Common myeloid progenitor, CD34-positive (primary cell): ENCODE measurements around the gene TTLL10.

Experiments used
- CTCF ChIA-PET: fragments of 350-600 bp; sonication (Branson Sonifier 250); formaldehyde crosslinking; loops from one replicate; lab custom pipeline; 2021; ENCODE audit warnings: antibody characterized with exemption; lab: Charles Lee
- POLR2A ChIA-PET: fragments of 350-600 bp; sonication (Branson Sonifier 250); formaldehyde crosslinking; loops from one replicate; lab custom pipeline; 2021; ENCODE audit warnings: antibody characterized with exemption; lab: Charles Lee
- DNase-seq, 3 donors: peaks; one replicate each; pipeline versions ENCODE4 v3.0.0 to v3.0.0-alpha.2; 2013
- H3K27ac ChIP-seq, 2 experiments: 1 replicate in 1 of 2; 2 replicates in 1 of 2; pipeline ENCODE4 v1.7.0; 2013; ENCODE audit warnings: inconsistent platforms in 2 of 2, low read length in 2 of 2, mild to moderate bottlenecking in 2 of 2, low read depth in 1 of 2, moderate library complexity in 1 of 2; ENCODE audit not compliant: severe bottlenecking in 2 of 2, insufficient read depth in 1 of 2, poor library complexity in 1 of 2
- H3K27me3 ChIP-seq, 5 experiments: replicated peaks in 2 of 5; 1 replicate in 3 of 5; 2 replicates in 2 of 5; pipeline versions ENCODE4 v1.6.1 to v1.7.0; 2013; ENCODE audit warnings: low read length in 4 of 5, mild to moderate bottlenecking in 2 of 5, moderate library complexity in 2 of 5, inconsistent platforms in 1 of 5; ENCODE audit not compliant: insufficient read depth in 5 of 5, control insufficient read depth in 4 of 5
- H3K36me3 ChIP-seq, 4 experiments: 1 replicate in 2 of 4; 2 replicates in 2 of 4; pipeline versions ENCODE4 v1.6.1 to v1.7.0; 2013; ENCODE audit warnings: low read length in 3 of 4, control low read depth in 1 of 4, mild to moderate bottlenecking in 1 of 4; ENCODE audit not compliant: control insufficient read depth in 4 of 4, insufficient read depth in 4 of 4
- H3K4me1 ChIP-seq, 4 experiments: 1 replicate in 3 of 4; 2 replicates in 1 of 4; pipeline versions ENCODE4 v1.6.1 to v1.7.1; 2013; ENCODE audit warnings: low read length in 3 of 4, mild to moderate bottlenecking in 3 of 4, control low read depth in 1 of 4, inconsistent platforms in 1 of 4, moderate library complexity in 1 of 4; ENCODE audit not compliant: control insufficient read depth in 4 of 4, insufficient read depth in 4 of 4; ENCODE audit errors: control extremely low read depth in 1 of 4
- H3K4me3 ChIP-seq, 7 experiments: 1 replicate in 4 of 7; 2 replicates in 3 of 7; pipeline versions ENCODE4 v1.5.1 to v1.7.0; 2013; ENCODE audit warnings: mild to moderate bottlenecking in 7 of 7, low read length in 6 of 7, moderate library complexity in 6 of 7, inconsistent platforms in 2 of 7, low read depth in 2 of 7, control low read depth in 1 of 7; ENCODE audit not compliant: insufficient read depth in 4 of 7, control insufficient read depth in 1 of 7; ENCODE audit errors: extremely low read depth in 1 of 7
- H3K9me3 ChIP-seq, 5 experiments: 1 replicate in 4 of 5; 2 replicates in 1 of 5; pipeline versions ENCODE4 v1.6.1 to v1.7.1; 2013; ENCODE audit warnings: low read length in 4 of 5, mild to moderate bottlenecking in 2 of 5, inconsistent platforms in 1 of 5, low read depth in 1 of 5, moderate library complexity in 1 of 5; ENCODE audit not compliant: control insufficient read depth in 4 of 5, insufficient read depth in 2 of 5; ENCODE audit errors: control extremely low read depth in 1 of 5
- WGBS: methylation state at CpG from one replicate; pipeline ENCODE4 v1.1.5; 2013; ENCODE audit not compliant: insufficient coverage; 5-methylcytosine and 5-hydroxymethylcytosine counted together

TTLL10 gene

DNA sequence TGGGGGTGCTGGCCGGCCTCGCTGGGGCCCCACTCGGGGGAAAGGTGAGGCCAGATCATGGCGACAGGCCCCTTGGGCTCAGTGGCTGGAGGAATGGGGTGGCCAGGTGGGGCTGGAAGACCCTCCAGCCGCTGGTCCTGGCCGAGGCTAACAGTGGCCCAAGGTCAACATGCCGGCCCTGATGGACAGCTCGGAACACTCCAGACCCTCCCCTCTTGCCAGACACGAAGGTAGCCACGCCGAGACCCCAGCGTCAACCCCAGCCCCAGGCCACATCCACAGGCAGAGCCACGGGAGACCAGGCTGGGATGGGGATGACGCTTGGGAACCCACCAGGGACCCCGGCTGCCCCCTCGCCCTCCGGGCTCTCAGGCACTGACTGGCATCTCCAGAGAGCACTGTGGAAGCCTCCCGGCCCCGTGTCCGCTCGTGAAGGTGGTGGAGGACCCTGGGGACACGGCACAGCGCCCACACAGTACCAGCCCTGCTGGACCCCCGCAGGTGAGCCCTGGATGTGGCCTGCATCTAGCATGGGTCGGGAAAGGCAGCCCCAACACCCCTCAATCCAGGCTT, 73.7 kb downstream of the TTLL10 start:
- peaks cover 0 to 16% (median 10%) of the 10 kb centered on the region in 4 experiments for H3K4me1 ChIP-seq
- CTCF ChIA-PET, result interaction anchor here (2.2 kb wide), 1 partner anchor 125 kb away, joined by 9 read pairs; no protein-coding TSS in a partner anchor
- H3K4me3 ChIP-seq, result no peak overlapping the region
- DNase-seq, result no peak
- H3K9me3 ChIP-seq, result no peaks in the 10 kb centered on the region
- peaks cover 0 to 3% (median under 1%) of the 10 kb centered on the region in 4 experiments for H3K36me3 ChIP-seq
- H3K27me3 ChIP-seq, result peaks cover 0 to 36% (median 6%) of the 10 kb centered on the region in 5 experiments
- no peak overlapping the region for H3K27ac ChIP-seq
- WGBS, result 83% methylated on average over 23 of the region's 25 CpGs
- POLR2A ChIA-PET, result interaction anchor here (1.0 kb wide), 1 partner anchor 13 kb away, joined by 3 read pairs; no protein-coding TSS in a partner anchor
